CD4-positive, alpha-beta T cell treated with Interleukin-4 for 4 hours (primary cell): ENCODE measurements around the gene CDH22.

Source experiments
- DNase-seq: peaks from one replicate; pipeline ENCODE4 v3.0.0-alpha.2; 2020

The CDH22 gene

DNA sequence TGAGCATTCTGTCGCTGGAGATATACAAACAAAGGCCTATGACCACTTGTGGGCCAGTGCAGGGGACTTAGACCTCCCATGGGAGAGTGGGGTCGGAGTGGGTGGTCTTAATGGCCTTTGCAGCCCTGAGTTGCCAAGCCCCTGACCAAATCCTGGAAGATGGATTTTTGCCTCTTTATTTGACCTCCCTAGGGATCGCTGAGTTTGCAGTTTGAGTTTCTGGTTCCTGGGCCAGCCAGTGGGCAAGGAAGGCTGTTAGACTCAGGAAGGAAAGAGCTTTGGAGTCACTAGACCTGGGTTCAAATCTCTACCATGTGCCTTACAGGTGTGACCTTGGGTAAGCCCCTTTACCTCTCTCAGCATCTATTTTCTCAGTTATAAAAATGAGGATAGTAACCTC is 96.0 kb downstream of the CDH22 start:
- no peak for DNase-seq

DNA sequence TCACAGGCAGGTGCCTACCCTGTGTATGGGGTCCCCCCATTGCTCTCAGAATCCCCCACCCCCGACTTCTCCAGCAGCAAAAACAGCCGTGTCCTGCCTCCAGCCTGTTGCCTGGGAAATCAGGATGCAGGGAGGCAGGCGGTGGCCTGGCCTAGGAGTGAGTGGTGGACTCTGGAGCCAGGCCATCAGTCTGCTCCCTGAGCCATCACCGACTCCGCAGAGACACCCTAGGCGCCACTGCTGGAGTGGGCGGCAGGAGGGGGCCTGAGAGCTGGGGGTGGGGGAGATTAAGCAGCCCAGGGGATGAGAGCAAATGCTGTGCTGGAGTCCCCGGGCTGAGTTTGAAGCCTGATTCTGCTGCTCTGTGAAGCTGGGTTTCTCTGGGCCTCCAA is 97.0 kb downstream of the CDH22 start:
- no peak for DNase-seq

DNA sequence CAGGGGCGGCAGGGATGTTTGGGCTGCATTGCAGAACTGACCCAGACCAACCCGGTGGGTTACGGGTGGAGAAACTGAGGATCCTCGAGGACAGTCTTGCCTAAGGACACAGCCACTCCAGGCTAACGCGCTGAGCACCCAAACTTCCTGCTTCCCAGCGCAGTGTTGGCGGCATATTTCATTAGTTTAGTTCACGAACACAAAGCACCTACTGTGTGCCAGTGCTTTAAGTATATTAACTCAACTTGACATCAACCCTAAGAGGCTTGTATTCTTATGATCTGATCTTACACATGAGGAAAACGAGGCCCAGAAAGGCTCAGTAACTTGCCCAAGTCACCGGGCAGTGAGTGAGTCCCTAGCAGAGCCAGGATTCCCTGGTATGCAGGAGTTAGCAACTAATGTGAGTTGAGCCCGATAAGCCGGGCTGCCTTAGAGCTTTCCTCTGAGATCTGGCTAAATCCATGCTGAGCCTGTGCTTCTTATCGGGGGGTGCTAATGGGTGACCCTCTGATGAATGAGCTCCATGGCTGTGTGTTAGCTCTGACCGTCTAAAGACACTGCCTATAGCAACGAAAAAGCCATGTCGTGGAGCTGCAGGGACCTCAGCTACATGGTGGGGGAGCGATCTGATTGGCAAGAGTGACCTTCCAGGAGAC is 97.5 kb downstream of the CDH22 start:
- DNase-seq: no peak

DNA sequence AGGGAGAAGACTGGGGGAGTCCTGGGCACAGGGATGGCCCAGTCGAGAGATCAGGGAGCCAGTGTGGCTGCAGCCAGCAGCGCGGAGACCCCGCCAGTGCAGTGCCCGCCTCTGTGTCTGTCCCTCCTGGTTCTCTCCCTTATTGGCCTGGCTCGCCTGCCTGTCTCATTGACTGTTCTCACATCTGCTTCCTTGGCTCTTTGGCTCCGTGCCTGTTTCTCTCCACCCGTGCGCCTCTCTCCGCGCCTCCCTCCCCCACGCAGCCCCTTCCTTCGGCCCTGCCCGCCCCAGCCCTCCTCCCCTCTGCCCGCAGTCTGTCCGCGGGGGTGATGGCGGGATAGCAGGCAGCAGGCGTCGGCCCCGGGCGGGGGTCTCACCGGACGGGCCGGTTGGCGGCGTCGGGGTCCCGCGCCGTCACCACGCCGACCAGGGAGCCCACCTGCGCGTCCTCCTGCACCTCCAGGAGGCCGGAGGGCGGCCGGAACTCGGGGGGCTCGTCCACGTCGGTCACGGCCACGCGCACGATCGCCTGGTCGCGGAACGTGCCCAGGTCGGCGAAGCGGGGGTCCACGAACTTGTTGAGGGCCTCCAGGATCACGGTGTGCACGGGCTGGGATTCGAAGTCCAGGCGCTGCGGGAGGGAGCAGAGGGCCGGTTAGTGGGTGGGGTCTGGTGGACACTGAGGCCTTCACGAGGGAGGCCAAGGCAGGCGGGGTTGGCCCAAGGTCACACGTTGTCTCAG is 98.2 kb downstream of the CDH22 start:
- no peak for DNase-seq

DNA sequence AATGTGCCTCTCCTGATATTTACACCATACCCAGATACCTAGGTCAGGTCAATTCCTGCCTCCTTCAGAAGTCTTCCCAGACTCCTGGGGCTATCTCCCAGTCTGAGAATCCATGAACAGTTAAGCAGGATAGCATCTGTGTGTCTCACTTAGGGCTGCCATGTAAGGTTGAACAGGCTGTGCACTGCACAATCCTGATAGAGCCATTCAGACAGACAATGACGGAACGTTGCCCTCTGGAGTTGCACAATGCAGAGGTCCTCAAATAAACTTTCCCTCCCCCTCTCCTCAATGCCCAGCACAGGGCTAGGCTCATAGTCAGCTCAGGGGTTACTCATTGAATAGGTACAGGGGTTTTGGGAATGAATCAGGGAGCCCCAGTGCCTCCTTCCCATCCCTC is 100.5 kb downstream of the CDH22 start:
- DNase-seq: no peak

DNA sequence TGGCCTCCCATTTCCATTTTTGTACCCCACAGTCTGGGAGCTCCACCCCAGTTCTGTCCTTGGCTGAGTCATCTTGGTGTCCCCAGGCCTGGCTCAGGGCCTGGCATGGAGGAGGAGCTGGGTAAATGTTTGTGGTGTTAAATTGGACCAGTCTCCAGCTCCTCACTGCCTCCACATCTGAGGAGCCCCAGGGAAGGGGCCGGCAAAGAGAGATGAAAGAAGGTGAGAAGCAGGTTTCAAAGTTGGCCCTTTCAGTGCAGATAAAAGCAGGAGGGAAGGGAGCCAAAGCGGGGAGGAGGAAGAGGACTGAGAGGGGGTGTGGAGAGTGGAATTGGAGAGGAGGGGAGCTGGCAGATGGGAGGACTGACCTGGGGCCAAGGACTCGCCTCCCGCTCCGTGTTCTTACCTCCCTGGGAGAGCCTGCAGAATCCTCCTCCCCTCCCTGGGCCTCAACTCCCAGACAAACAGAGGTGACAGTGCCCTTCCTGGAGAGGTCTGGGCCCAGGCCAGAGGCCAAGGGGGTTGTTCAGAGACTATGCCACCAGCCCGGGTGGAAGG is 101.2 kb downstream of the CDH22 start:
- no peak for DNase-seq

DNA sequence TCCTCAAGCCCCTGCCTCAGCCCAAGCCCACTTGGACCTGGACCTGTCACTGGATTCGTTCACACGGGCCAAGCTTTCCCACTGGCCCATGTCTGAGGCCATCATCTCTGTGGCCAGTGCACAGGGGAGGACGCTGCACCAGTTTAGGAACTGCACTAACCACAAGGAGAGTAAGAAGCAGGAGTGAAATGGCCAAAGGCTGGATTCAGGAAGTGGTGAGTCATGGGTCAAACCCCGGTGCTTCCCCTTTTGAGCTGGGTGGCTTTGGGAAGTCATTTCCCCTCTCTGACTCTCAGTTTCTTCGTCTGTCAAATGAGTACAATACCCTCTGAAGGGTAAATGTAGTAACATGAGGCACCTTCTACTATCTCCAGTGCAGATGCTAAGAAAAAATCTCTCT is 102.3 kb downstream of the CDH22 start:
- DNase-seq: peak; percentile 24

DNA sequence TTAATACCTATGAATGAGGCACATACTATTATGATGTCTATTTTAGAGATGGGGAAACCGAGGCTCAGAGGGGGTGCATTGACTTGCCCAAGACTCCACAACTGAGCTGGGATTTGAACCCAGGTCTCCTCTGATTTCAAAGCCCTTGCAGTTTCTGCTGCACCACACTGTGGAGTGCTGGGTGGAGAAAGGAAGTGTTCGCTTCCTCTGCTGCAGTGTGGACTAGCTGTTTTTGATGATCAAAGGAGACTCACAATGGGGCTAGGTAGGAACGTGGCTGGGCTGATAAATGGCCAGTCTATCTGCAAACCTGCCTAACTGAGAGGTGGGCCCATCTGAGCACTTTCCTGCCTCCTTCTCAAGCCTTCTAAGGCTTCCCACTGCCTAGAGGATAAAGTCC is 102.9 kb downstream of the CDH22 start:
- DNase-seq: no peak

DNA sequence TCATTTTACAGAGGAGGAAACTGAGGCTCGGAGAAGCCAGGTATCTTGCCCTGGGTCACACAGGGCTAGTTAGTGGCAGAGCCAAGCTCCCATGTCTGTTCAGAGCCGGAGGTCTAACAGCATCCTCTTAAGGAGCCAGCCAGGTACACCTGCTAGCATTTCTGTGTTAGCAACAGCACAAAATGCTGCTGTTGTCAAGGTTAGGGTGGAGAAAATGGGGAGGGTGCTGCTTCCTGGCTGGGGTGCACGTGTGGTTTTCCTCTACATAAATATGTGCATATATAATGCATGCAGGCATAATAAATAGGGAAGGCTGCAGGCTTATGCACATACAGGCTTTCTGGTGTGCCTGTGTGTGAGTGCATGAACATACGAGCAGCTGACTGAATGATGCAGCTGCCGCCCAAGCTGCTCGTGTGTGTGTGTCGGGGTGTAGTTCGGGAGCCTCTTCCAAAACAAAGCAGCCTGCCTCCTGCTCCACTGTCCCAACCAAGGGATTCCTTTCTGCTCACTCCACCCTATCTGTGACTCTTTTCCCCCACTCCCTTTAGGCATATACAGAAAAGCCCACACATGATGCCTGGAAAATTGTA is 103.6 kb downstream of the CDH22 start:
- DNase-seq: peak; percentile 13

DNA sequence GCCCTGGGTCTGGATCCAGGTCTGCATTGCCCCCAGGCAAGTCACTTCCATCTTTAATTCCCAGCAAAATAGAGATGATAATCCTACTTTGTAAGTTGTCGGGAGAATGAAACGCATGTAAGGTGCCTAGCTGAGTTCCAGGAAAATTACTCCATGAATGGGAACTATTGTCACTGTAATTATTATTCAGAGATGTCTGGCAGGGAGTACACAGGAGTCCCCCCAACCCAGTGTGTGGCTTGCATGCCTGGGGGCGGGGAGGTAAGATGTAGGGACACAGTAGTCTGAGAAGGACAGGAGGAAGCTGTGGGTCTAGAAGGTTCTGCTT is 104.8 kb downstream of the CDH22 start:
- DNase-seq: no peak

DNA sequence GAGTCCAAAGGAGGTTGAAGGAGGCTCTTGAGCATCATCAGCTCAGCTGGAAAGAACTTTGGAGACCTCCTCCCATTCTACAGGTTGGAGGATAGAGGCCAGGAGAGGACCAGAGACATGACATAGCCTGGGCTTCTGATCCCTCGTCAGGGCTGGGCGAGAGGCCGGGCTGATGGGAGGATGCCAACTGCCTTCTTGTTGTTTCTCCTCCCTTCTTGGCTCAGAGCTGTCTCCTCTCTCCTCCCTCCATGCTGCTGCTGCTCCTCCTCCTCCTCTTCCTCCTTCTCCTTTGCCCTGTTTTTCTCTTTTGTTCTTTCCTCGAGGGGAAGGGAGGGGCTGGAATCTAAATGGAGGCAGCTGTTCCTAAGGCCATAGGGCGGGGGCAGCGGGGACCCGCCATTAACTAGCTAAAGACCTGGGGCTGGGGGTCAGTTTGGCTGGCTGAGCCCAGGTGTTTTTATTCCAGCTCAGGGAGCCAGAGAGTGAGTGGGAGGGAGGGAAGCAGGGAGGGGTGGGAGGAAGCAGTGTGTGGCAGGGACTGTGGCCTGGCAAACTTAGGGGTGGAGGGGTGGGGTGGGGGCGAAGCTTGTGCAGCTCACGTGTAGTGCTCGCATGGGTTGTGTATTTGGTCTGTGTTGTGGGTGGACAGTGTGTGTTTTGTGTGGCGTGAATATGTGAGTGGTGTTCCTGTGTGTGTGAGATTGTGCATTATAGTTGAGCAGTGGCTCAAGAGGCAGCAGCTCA is 105.4 kb downstream of the CDH22 start:
- no peak for DNase-seq

DNA sequence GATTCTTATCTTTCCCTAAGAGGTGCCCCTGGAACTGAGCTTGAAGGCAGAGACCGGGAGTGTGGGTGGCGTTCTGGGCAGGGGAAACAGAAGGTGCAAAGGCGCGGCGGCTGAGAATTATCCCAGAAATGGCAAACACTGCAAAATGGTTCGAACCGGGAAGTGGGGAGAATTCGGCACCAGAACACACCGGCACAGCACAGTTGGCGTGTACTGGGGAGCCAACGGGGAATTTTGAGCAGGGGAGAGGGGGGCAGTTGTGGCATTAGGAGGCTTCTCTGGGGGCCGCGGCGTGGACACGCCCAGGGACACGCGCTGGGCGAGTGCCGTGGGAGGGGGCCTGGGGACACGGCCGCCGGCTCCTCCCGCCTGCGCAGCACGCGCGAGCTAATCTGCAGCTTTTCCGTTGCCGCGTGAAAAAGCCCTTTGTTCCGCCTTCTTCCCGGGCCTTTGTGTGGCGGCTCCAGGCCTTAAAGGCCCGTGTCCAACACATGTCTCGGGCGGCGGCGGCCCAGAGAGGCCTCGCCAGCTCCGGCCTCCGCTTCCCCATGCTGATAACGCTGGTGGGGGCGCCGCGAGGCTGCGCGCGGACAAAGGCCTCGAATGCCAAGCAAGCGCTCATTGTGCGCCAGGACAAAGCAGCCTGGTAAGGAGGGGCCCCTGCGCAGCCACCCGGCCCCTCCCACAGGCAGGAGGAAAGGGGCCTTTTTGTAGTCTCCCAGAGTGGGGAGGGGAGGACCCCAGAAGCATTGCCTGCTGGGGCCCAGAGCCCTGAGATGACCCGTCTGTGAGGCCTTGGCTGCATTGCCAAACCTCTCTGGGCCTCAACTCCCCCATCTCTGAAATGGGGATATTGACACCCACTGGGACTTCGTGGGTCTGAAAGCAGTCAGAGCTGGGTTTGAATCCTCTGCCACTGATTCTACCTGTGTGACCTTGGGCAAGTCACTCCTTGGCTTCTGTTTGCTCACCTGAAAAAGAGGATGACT is 107.4 kb downstream of the CDH22 start:
- DNase-seq: no peak

DNA sequence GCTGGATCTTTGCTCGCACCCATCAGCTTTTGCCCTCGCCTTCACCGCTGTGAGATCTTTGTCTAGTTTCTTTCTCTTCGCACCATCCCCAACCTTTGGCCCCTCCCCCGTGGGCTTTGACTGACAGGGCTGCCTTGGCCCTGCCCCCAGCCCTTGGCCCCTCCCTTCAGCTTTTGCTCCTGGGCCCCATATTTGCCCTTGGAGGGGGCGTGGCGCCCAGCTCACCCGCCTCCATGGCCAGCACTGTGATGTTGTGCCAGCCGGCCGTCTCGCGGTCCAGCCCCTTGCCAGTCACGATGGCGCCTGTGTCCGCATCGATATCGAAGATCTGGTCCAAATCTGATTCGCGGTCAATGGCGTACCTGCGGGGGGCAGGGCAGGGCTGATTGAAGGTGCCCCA is 109.1 kb downstream of the CDH22 start:
- DNase-seq: no peak

DNA sequence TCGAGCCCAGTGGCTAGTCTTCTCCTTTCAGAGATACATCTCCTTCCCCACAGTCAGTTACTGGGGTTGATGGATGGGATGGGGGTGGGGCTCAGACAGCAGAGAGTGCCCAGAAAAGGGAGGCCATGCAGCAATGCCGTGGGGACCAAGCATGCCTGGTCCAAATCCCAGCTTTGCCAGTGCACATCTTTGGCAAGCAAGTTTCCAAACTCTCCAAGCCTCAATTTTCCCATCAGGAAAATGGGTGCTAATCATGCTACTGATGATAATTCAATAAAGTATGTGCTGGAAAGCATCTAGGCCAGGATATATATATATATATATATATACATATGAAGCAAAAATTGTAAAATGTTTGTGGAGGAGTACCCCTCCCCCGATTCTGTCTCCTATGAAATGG is 111.3 kb downstream of the CDH22 start:
- DNase-seq: no peak

DNA sequence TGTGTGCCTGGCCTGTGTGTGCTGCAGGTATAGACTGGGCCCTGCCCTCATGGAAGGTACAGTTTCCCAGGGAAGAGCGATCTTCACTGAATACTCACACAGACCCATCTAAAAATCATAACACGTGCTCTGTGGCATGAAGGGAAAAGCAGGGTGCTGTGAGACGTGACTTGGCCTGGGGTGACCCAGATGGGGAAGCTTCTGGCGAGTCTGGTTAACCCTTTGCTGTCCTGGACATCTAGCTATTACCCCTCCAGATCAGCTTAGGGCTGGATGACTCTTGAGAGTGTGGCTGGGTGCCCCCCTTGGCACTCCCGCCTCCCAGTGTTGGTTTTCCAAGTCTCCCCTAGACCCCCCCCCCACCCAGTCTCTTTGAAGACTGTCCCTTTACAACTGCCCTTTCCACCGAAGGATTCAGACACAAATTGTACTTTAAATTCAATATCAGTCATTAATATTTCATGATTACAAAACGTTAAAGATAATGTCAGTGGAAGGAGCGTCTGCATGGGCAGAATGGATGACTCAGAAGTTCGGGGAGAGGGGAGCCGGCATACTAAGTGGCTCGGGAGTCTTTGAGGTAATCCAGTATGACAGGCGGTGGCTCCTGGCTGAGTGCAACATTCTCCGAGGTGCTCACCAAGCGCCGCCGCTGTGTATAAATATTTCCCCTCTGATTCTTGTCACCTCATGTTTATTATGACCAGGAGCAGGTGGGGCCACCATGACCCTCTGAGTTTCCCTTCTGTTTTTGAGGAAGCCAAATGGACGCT is 112.8 kb downstream of the CDH22 start:
- DNase-seq: no peak

DNA sequence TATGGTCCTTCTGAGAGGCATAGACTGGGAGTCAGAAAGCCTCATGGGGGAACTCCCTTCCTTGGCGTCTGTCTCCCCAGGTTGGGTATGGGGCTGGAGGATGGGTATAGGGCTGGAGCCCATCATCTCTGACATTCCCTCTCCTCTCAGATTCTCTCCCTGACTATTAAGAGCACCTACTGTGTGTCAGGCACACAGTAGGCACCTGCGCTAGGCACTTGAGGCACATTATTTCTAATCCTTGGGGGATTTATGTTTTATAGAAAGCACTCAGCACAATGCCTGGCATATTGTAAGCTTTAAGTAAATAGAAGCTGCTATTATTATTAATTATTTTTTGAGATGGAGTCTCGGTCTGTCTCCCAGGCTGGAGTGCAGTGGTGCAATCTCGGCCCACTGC is 113.9 kb downstream of the CDH22 start:
- no peak for DNase-seq

DNA sequence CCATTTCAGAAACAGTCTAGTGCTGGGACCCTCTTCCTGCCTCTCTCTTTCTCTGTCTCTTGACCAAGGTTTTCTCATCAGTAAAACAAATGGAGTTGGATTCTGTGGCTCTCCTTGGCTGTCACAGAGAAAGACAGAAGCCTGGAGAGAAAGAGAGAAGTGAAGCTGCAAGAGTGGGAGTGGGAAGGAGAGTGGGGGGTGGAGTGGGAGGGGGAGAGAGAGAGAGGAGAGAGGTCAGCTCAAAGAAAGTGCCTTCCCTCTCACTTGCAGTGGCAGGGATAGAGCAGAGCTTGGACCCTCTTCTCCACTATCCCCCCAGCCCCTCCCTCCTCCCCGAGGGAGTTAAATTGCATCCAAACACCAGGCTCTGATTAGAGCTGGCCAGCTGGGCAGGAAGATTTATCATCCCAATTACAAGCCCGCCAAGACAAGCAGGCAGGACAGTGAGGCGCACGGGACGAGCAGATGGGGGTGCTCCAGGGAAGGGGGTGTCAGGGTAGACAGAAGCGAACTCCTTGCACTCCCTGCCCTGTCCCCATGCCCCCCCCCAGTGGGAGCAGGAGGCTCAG is 115.8 kb downstream of the CDH22 start:
- no peak for DNase-seq

DNA sequence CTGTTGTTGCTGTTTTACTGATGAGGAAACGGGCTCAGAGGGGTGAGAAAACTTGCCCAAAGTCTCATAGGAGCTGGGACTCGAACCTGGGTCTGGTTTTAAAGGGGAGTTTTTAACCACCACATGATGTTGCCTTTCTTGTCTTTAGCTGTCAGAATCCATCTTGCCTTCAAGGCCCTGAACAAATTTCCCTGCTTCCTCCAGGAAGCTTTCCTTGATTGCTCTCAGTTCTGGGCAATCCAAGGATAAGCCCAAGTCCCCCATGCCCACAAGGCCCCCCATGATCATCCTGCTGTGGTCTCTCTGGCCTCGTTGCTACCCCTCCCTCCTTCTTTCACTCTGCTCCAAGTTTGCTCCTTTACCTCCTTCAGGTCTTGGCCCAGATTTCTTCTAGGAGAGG is 116.7 kb downstream of the CDH22 start:
- DNase-seq: no peak

DNA sequence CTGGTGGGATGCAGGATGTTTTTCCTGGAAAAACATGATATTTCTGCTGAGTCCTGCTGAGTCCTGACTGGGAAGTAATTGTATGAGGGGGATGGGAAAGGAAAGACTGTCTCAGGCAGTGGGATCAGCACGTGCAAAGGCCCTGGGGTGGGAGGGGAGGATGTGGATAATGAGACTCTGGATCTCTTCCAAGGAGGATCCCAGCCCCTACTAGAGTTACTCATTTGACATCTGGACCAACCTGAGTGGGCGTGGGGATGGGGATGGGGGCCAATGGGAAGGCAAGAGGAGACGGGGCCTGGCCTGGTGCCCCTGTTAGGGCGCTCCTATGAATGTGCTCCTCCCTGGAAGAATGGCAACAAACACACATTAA is 117.1 kb downstream of the CDH22 start:
- no peak for DNase-seq

DNA sequence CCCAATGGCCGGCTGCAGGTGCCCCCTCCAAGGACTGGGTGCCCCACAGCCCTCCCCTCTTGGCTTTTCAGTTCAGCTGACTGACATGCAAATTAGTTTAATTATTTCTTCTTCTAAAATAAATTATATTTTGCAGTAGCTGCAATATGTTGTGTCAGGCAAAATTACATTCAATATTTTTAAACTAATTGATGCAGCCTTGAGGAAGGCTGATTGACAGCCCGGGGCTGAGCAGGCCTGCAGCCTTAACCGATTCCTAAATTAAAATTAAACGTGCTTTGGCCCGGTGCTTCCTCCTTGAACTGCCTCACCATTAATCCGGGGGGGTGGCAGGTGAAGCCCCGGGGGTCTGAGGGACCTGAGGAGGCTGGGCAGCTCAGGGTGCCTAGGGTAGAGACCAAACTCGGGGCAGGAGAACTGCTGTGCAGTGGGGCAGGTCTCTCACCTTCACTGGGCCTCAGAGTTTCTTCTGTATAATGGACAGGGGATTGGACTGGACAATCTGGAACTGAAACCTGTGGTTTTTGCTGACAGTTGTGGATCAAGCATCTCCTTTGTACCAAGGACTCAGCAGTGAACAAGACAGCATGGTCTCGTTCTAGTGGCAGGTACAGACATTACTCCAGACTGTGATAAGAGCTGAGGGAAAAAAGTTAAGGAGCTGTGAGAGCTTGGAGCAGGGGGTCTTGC is 117.7 kb downstream of the CDH22 start:
- no peak for DNase-seq
